HAP-1 (cell line): ENCODE measurements around the gene PRKAG2.
A peak's percentile ranks its signal among the peaks of the same experiment; 100 is the strongest.

Source experiments
- DNase-seq, 2 experiments: peaks; one replicate each; pipeline ENCODE4 v3.0.0-alpha.2; 2016 to 2020; ENCODE audit warnings: low spot score in 2 of 2
- H3K27me3 ChIP-seq: fragments of 250-450 bp; sonication (Bioruptor Pico); 2 replicates; pipeline ENCODE4 v1.5.1; 2020; ENCODE audit warnings: low read depth, mild to moderate bottlenecking, moderate library complexity
- H3K36me3 ChIP-seq: fragments of 250-450 bp; sonication (Bioruptor Pico); replicated peaks from 2 replicates; pipeline ENCODE4 v1.5.1; 2020; ENCODE audit warnings: mild to moderate bottlenecking
- H3K4me1 ChIP-seq: fragments of 250-450 bp; sonication (Bioruptor Pico); 2 replicates; pipeline ENCODE4 v1.5.1; 2020; ENCODE audit warnings: mild to moderate bottlenecking
- H3K4me3 ChIP-seq: fragments of 250-450 bp; sonication (Bioruptor Pico); 2 replicates; pipeline ENCODE4 v1.5.1; 2020; ENCODE audit warnings: mild to moderate bottlenecking, moderate library complexity
- H3K9me3 ChIP-seq: fragments of 250-450 bp; sonication (Bioruptor Pico); 2 replicates; pipeline ENCODE4 v1.5.1; 2020; ENCODE audit warnings: mild to moderate bottlenecking, moderate library complexity
- in situ Hi-C: fragments of 300-500 bp; cut with MboI; formaldehyde crosslinking; loops from 3 replicates; pipeline ENCODE4 v1.14.3; 2020; ENCODE audit warnings: low sequenced_read_pairs, inconsistent platforms, mixed read lengths

The PRKAG2 gene

DNA sequence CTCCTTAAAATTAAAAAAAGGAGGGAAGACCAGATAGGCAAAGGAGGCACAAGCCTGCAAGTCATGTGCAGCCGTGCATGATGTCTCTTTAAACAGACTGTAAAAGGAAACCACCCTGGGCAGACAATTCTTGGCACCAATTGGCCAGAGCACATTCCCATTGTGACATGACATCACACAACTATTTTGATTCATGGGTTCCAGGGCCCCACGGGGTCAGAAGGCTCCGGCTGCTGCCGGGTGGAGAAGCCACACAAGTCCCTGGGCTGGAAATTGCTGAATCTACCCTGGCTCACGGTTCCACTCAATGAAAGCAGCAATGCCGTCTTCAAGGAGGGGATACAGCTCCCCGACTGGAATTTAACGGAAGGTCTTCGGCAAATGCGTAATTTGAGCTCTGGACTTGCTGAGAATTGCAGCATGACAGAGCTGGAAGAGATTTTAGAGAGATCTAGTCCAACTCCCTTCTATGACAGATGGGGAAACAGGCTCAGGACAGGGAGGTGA, 140.5 kb downstream of the PRKAG2 start:
- in situ Hi-C loops = no loop called here
- Histone ChIP-seq H3K36me3 (no peaks in the 10 kb centered on the region), H3K27me3 (no peaks in the 10 kb centered on the region), H3K4me3 (no peak overlapping the region), H3K9me3 (no peaks in the 10 kb centered on the region; the same call in 1 of the 2 replicates), H3K4me1 (peaks cover 5% of the 10 kb centered on the region)
- DNase-seq = peak in 1 of 2 experiments; percentile 31

DNA sequence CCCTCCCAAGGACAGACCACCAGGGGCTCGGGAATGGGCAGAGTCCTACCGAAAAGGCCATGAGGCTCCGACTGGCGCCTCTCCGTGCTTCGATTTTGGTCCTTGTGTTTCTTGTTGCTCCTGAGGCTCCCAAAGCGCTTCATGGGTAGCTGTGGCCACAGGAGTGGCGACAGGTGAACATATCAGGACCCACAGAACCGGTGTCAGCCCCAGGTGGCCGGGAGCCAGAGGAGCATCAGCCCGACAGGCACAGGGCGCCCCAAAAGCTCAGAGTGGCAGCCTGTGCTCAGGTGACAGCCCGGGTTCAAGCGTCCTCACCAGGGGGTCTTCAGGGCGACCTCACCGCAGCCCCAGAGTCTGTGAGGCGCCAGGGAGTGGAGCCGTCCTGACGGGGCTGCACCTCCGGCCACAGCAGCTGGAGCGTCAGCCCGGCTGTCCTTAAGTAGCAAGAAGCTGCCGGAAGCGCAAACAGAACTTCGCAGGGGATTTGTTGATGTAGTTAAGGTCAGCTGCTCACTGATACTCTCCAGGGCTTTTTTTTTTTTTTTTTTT, 141.0 kb downstream of the PRKAG2 start:
- Histone ChIP-seq H3K27me3 (no peaks in the 10 kb centered on the region), H3K36me3 (no peaks in the 10 kb centered on the region), H3K4me3 (no peak overlapping the region), H3K4me1 (peaks cover 9% of the 10 kb centered on the region), H3K9me3 (no peaks in the 10 kb centered on the region; the same call in 1 of the 2 replicates)
- in situ Hi-C loops = no loop called here
- DNase-seq = no peak

DNA sequence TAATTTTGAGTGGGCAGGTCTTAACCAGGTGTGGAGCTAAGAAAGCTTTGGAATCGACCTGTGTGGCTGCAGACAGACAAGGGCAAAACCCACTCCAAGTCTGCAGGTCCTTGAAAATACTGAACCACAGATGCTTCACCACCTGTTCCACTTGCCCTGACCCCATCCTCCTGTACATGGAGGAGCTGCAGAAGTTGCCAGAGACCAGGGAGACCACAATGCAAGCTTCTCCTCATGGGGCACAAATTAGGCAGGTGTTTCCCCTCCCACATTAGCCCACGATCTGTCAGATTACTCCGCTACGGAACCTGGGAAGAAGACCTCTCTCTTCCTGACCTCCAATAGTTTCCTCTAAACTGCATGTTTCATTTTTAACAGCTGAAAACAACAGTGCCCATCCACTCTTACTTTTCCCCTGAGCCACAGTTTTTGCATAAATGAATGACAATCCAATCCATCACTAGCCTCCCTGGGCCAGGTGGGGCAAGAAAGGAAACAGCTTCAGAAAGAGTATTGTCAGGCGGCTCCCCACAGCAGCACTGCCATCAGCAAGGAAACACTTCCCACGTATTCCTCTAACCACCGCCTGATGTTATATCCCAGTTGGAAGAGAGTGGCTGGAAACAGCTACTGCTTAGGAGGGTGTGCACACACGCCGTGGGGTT, 141.6 kb downstream of the PRKAG2 start:
- H3K4me3 ChIP-seq = no peak overlapping the region
- H3K36me3 ChIP-seq = no peaks in the 10 kb centered on the region
- in situ Hi-C loops = no loop called here
- H3K9me3 ChIP-seq = no peaks in the 10 kb centered on the region; the same call in 1 of the 2 replicates
- H3K27me3 ChIP-seq = no peaks in the 10 kb centered on the region
- peaks cover 12% of the 10 kb centered on the region for H3K4me1 ChIP-seq
- DNase-seq = no peak

DNA sequence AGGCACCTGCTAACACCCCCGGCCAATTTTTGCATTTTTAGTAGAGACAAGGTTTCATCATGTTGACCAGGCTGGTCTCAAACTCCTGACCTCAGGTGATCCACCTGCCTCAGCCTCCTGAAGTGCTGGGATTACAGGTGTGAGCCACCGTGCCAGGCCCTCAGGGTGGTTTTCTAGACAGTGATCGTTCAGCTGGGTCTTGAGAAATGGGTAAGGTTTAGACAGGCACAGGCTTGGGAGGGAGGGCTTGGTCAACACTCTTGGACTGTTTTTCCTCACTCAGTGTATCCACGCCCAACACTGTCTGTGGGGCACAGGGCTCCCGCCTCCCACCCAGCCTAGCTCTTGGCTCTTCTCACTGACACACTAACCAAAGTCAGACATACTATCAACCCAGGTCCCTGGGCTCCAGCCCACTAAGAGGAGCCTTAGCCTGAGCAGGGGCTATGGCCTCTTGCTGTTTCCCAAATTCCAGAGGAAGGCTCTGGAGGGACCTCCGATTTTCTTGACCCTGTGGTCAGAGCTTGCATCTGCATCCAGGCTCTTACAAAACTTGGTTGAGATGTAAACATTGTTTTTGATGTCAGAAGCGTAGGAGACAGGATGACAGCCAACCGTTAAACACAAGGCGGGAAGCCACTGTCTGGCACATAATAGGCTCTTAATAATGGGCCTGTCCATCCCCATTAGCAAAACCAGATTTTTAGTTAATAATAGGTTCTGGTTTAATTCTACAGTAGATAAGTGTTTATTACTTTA, 143.9 kb downstream of the PRKAG2 start:
- in situ Hi-C loops = no loop called here
- H3K36me3 ChIP-seq = no peaks in the 10 kb centered on the region
- no peak for DNase-seq

DNA sequence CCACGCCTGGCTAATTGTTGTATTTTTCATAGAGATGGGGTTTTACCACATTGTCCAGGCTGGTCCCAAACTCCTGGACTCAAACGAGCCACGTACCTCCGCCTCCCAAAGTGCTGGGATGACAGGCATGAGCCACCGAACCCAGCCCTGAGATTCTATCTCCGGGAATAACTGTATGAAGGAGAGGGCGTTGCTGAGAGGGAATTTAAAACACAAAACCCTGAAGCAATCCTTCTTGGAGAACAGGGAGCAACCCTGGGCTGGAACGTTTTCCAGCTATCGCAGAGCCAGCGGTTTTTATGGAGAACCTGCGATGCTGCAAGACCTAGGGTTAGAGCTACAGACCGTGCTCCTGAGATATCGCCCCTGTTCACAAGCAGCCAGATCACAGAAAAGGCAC, 144.6 kb downstream of the PRKAG2 start:
- H3K27me3 ChIP-seq = no peaks in the 10 kb centered on the region
- no peaks in the 10 kb centered on the region for H3K36me3 ChIP-seq
- in situ Hi-C loops = no loop called here
- no peak overlapping the region for H3K4me3 ChIP-seq
- no peak for DNase-seq
- peaks cover 12% of the 10 kb centered on the region for H3K4me1 ChIP-seq
- no peaks in the 10 kb centered on the region for H3K9me3 ChIP-seq

More for the DNA sequence above, 143.9 kb downstream of the PRKAG2 start:
- Histone ChIP-seq H3K9me3 (no peaks in the 10 kb centered on the region), H3K27me3 (no peaks in the 10 kb centered on the region), H3K4me3 (no peak overlapping the region), H3K4me1 (peaks cover 12% of the 10 kb centered on the region)

DNA sequence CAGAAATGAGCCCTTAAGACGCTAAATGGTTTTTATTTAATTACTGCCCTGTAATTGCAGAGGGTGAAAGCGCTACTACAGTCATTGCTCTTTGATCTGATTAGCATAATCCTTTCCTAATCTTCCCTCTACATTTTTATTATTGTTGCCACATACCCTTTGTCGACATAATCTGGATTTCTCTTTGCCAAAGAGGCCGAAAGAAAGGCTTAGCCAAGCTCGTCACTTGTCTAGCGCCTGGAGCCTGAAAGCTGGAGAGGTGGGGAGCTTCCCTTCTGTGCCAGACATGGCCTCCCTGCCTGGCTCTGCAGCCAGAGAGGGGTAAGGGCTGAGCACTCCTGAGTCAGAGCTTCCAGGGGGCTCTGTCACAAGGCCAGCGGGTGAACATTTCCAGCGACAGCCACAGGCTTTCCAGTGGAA, 145.9 kb downstream of the PRKAG2 start:
- Histone ChIP-seq H3K27me3 (no peaks in the 10 kb centered on the region), H3K4me3 (no peak overlapping the region), H3K4me1 (peaks cover 9% of the 10 kb centered on the region), H3K9me3 (no peaks in the 10 kb centered on the region), H3K36me3 (no peaks in the 10 kb centered on the region)
- DNase-seq = peak; percentile 72 to 87
- in situ Hi-C loops = no loop called here

DNA sequence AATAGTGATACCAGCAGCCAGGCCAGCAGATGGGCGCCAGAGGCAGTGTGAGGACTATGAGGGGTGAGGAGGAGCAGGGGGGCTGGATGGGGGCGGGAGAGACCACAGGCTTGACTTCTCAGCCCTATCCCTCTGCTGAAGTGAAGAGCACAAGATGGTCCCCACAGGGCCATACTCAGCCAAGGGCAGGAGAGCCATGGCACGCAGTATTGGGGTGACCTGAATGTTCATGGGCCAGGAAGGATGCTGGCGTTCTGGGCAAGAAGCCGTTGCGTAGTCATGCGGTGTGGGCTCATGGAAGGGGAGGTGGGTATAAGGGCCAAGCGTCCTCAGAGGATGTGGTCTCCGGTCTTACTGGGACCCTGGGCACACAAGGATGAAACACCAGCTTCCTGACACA, 146.3 kb downstream of the PRKAG2 start:
- no peak for DNase-seq
- Histone ChIP-seq H3K36me3 (no peaks in the 10 kb centered on the region), H3K4me1 (peaks cover 9% of the 10 kb centered on the region), H3K27me3 (no peaks in the 10 kb centered on the region), H3K9me3 (no peaks in the 10 kb centered on the region), H3K4me3 (no peak overlapping the region)
- in situ Hi-C loops = no loop called here

DNA sequence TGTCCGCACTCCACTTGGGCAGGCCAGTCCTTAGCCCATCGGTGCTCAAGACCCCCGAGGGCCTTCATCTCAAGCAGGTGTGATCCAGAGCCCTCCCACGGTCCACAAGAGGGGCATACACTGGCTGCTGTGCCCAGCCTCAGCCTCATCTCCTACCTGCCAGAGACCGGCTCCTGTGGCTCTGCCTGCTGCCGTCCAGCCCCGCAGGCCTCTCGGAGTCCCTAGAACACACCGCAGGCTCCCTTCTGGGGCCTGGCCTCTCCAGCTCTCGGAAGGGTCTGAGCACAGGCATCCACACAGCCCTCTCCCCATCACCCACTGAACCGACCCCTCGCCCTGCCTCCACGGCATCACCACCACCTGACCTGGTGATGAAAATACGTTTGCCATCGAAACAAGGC, 147.4 kb downstream of the PRKAG2 start:
- Histone ChIP-seq H3K36me3 (no peaks in the 10 kb centered on the region), H3K9me3 (no peaks in the 10 kb centered on the region), H3K27me3 (no peaks in the 10 kb centered on the region), H3K4me3 (no peak overlapping the region), H3K4me1 (peaks cover 9% of the 10 kb centered on the region)
- in situ Hi-C loops = no loop called here
- DNase-seq = no peak

DNA sequence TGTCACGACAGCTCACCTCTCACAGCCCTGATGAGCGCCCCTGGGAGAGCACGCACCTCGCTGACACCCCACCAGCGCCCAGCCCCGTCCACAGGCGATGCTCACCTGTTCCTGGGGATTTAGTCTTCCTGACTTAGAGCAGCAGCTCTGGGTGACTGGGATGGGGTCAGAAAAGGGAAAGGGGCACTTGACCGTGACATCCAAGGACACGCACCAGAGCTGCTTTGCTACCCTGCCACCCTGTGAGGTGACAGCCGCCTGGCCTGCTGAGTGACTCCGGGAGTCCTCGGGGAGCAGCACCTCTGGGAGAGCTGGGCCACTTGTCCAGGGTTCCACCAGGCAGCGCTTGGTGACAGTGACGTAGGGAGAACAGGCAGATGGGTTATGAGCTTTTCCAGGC, 148.2 kb downstream of the PRKAG2 start:
- in situ Hi-C loops = no loop called here
- Histone ChIP-seq H3K36me3 (no peaks in the 10 kb centered on the region), H3K27me3 (no peaks in the 10 kb centered on the region), H3K9me3 (no peaks in the 10 kb centered on the region), H3K4me1 (peaks cover 9% of the 10 kb centered on the region), H3K4me3 (no peak overlapping the region)
- no peak for DNase-seq

DNA sequence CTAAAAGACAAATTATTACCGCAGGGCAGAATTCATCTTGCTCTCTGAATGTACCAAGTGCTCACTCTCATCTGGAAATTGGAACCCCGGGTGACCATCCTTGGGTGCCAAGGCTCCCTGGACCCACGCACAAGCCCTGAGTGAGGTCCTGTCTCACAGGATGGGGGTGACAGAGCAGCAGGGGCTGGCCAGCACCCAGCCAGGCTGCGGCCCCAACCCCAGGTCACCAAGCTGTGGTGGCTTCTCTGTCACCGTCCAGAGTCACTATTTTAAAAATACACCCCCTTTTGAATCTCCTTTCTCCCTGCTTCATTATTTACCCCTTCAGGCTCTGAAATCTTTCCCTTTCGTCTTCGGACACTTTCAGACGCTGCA, 148.6 kb downstream of the PRKAG2 start:
- in situ Hi-C loops = no loop called here
- Histone ChIP-seq H3K9me3 (no peaks in the 10 kb centered on the region), H3K27me3 (no peaks in the 10 kb centered on the region), H3K4me3 (no peak overlapping the region), H3K36me3 (no peaks in the 10 kb centered on the region), H3K4me1 (peaks cover 9% of the 10 kb centered on the region)
- DNase-seq = no peak

DNA sequence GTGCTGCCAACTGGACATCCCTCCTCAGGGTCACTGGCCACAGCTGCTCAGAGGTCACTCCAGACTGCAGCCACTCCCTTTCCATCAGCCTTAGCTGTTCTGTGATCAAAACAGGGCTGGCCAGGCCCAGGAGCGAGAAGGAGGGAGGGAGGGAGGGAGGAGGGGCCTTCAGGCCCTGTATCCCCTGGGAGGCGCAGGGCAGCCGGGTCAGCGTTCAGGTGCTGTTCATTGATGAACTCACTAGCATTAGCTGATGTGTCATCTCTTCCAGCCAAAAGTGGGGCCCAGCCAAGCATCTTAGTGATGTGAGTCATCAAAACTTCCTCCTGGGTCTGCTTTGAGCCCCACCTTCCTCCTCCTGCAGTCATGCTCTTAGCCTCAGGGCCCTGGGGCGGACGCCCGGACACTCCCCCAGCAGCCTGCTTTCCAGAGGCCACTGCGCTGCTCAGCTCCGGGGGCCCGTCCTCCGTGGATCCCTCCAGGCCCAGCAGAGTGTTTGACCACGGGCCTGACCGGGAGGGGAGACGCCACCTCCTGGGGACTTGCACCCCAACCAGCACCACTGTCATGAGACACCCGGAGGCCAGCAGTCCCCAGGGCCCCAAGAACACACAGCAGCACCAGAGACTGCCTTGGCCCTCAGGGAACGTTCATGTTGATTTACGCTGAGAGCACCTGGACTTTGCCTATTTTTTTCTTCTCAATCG, 149.2 kb downstream of the PRKAG2 start:
- H3K36me3 ChIP-seq = no peaks in the 10 kb centered on the region
- DNase-seq = peak in 1 of 2 experiments; percentile 18
- H3K4me1 ChIP-seq = peaks cover 9% of the 10 kb centered on the region
- in situ Hi-C loops = no loop called here
- no peaks in the 10 kb centered on the region for H3K27me3 ChIP-seq
- no peaks in the 10 kb centered on the region for H3K9me3 ChIP-seq
- no peak overlapping the region for H3K4me3 ChIP-seq

DNA sequence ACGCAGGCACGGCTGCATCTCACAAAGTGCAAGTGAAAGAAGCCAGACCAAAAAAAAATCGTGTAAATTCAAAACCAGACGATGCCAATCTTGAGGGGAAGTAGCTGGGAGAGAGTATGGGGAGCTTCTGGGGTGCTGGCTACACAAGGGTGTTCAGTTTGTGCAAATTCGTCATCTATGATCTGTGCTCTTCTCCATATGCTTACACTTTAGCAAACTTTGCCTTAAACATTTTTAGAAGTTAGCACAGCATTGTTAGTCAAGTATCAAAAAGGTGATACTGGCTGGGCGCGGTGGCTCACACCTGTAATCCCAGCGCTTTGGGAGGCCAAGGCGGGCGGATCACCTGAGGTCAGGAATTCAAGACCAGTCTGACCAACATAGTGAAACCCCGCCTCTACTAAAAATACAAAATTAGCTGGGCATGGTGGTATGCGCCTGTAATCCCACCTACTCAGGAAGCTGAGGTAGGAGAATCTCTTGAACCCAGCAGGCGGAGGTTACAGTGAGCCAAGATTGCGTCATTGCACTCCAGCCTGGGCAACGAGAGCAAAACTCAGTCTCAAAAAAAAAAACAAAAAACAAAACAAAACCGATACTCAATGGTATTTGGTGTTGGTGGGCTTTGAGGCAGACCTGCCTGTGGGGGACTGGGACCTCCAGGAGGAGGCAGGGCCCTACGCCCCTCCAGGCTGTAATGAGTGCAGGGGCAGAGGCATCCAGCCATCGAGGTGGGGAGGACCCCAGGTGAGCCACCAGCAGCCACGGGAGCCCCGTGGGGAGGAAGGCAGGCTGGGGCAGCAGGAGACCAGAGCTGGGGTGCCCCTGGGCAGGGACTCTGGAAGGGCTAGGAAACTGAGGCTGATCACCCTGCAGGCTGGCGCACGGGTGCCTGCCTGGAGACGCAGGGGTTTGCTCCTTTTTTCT, 150.0 kb downstream of the PRKAG2 start:
- H3K27me3 ChIP-seq = no peaks in the 10 kb centered on the region
- in situ Hi-C loops = no loop called here
- no peaks in the 10 kb centered on the region for H3K36me3 ChIP-seq
- H3K4me1 ChIP-seq = peaks cover 9% of the 10 kb centered on the region
- no peaks in the 10 kb centered on the region for H3K9me3 ChIP-seq
- no peak overlapping the region for H3K4me3 ChIP-seq
- no peak for DNase-seq
